Hepatocyte (in vitro differentiated cells): ENCODE data around the gene ALG14. TPM values are rescaled to one million over a fixed set of nuclear protein-coding genes. Genes with fewer than 3 reads are reported as not detected.

Source experiments
- DNase-seq: peaks from one replicate; pipeline ENCODE4 v3.0.0-alpha.2; 2016; ENCODE audit warnings: low spot score
- H2AFZ ChIP-seq: fragments of 200-600 bp; sonication (generic); 2 replicates; pipeline ENCODE4 v1.6.0; 2016; ENCODE audit warnings: antibody characterized with exemption, mild to moderate bottlenecking
- H3K27ac ChIP-seq: fragments of 200-600 bp; sonication (generic); 2 replicates; pipeline ENCODE4 v1.5.1; 2016; ENCODE audit warnings: mild to moderate bottlenecking
- H3K27me3 ChIP-seq: fragments of 200-600 bp; sonication (generic); 2 replicates; pipeline ENCODE4 v1.6.1; 2016
- H3K36me3 ChIP-seq: fragments of 200-600 bp; sonication (generic); replicated peaks from 2 replicates; pipeline ENCODE4 v1.5.1; 2016; ENCODE audit warnings: low read depth; ENCODE audit not compliant: insufficient read depth
- H3K4me1 ChIP-seq: fragments of 200-600 bp; sonication (generic); 2 replicates; pipeline ENCODE4 v1.5.1; 2016; ENCODE audit warnings: mild to moderate bottlenecking, moderate library complexity; ENCODE audit not compliant: insufficient read depth
- H3K4me2 ChIP-seq: fragments of 200-600 bp; sonication (generic); 2 replicates; pipeline ENCODE4 v1.6.0; 2016
- H3K4me3 ChIP-seq: fragments of 200-600 bp; sonication (generic); 2 replicates; pipeline ENCODE4 v1.5.1; 2016; ENCODE audit warnings: mild to moderate bottlenecking
- H3K79me2 ChIP-seq: fragments of 200-600 bp; sonication (generic); 2 replicates; pipeline ENCODE4 v1.6.0; 2017; ENCODE audit warnings: mild to moderate bottlenecking
- H3K9me2 ChIP-seq: fragments of 200-600 bp; sonication (generic); replicated peaks from 2 replicates; pipeline ENCODE4 v1.6.0; 2017; ENCODE audit warnings: mild to moderate bottlenecking; ENCODE audit not compliant: insufficient read depth
- H3K9me3 ChIP-seq: fragments of 200-600 bp; sonication (generic); 2 replicates; pipeline ENCODE4 v1.5.1; 2016; ENCODE audit warnings: low read depth, mild to moderate bottlenecking
- H4K20me1 ChIP-seq: fragments of 200-600 bp; sonication (generic); 2 replicates; pipeline ENCODE4 v1.6.0; 2016; ENCODE audit warnings: mild to moderate bottlenecking; ENCODE audit not compliant: insufficient read depth, poor library complexity, severe bottlenecking
- CTCF ChIP-seq: fragments of 200-600 bp; sonication (generic); IDR thresholded peaks from 2 replicates; pipeline ENCODE4 v1.5.1; 2016; ENCODE audit warnings: antibody characterized with exemption, mild to moderate bottlenecking; ENCODE audit not compliant: poor library complexity
- EZH2 ChIP-seq: fragments of 200-600 bp; sonication (generic); IDR thresholded peaks from 2 replicates; pipeline ENCODE4 v1.6.1; 2016; ENCODE audit warnings: antibody characterized with exemption, mild to moderate bottlenecking, borderline replicate concordance
- EZH2phosphoT487 ChIP-seq: fragments of 200-600 bp; sonication (generic); IDR thresholded peaks from one replicate; pipeline ENCODE4 v1.6.1; 2018; ENCODE audit warnings: antibody characterized with exemption, mild to moderate bottlenecking, low read depth, moderate library complexity; ENCODE audit not compliant: unreplicated experiment, severe bottlenecking
- WGBS: methylation state at CpG from one replicate; pipeline ENCODE4 v1.1.6; 2016; ENCODE audit warnings: low lambda C conversion rate; ENCODE audit errors: missing lambda C conversion rate; 5-methylcytosine and 5-hydroxymethylcytosine counted together
- polyA plus RNA-seq: library from polyadenylated mRNA; unstranded; fragments of >200 nt; fragmentation: Nextera tagmentation; extraction: Ambion mirVana; gene quantifications from 2 replicates; pipeline ENCODE4 v1.2.1, GENCODE V29; 2016
- total RNA-seq: library from RNA; depleted of rRNA; stranded (reverse); fragments of >200 nt; gene quantifications from 2 replicates; pipeline ENCODE4 v1.2.3, GENCODE V29; 2014

Gene ALG14
- total and polyA plus RNA-seq, 2 experiments from 2014 or later, result 2.5 to 22.5 TPM

- DNase-seq, result no peak
- no peak for TF ChIP-seq EZH2
- no peak for TF ChIP-seq EZH2phosphoT487
- TF ChIP-seq CTCF, result no peak
- Histone ChIP-seq H3K4me3 (no peak overlapping the region), H3K36me3 (no peaks in the 10 kb centered on the region), H2AFZ (no peak overlapping the region), H3K9me3 (no peaks in the 10 kb centered on the region), H3K27me3 (no peaks in the 10 kb centered on the region), H3K4me2 (no peak overlapping the region), H3K27ac (no peak overlapping the region), H3K4me1 (peaks cover 5% of the 10 kb centered on the region), H3K79me2 (peaks cover 9% of the 10 kb centered on the region), H4K20me1 (no peaks in the 10 kb centered on the region), H3K9me2 (no peaks in the 10 kb centered on the region)
- 86% methylated on average over 5 of the region's 5 CpGs for WGBS
These were observed 5.2 kb downstream of the ALG14 start for GRCh38 chr1:95067568-95067967.

GRCh38 chr1:95067062-95067461 lies 5.7 kb downstream of the ALG14 start:
- H3K79me2 ChIP-seq, result peaks cover 9% of the 10 kb centered on the region
- WGBS, result 91% methylated on average over 2 of the region's 2 CpGs
- H3K4me3 ChIP-seq, result no peak overlapping the region
- no peaks in the 10 kb centered on the region for H3K9me2 ChIP-seq
- H3K27me3 ChIP-seq, result no peaks in the 10 kb centered on the region
- peaks cover 5% of the 10 kb centered on the region for H3K4me1 ChIP-seq
- no peak for DNase-seq
- TF ChIP-seq EZH2 (no peak), CTCF (no peak), EZH2phosphoT487 (no peak)
- no peaks in the 10 kb centered on the region for H3K36me3 ChIP-seq
- no peaks in the 10 kb centered on the region for H3K9me3 ChIP-seq
- no peak overlapping the region for H3K27ac ChIP-seq
- H3K4me2 ChIP-seq, result no peak overlapping the region
- H4K20me1 ChIP-seq, result no peaks in the 10 kb centered on the region
- no peak overlapping the region for H2AFZ ChIP-seq

GRCh38 chr1:95061445-95062006 lies 11.2 kb downstream of the ALG14 start:
- Histone ChIP-seq H3K36me3 (no peaks in the 10 kb centered on the region), H3K4me3 (no peak overlapping the region), H3K9me2 (no peaks in the 10 kb centered on the region), H3K4me2 (no peak overlapping the region), H3K27me3 (no peaks in the 10 kb centered on the region), H3K27ac (no peak overlapping the region), H4K20me1 (no peaks in the 10 kb centered on the region), H2AFZ (no peak overlapping the region), H3K4me1 (no peaks in the 10 kb centered on the region), H3K79me2 (peaks cover under 1% of the 10 kb centered on the region), H3K9me3 (no peaks in the 10 kb centered on the region)
- no peak for TF ChIP-seq CTCF
- no peak for TF ChIP-seq EZH2
- no peak for TF ChIP-seq EZH2phosphoT487
- DNase-seq, result no peak
- WGBS, result 54% methylated on average over 3 of the region's 3 CpGs

- H3K27me3 ChIP-seq, result no peaks in the 10 kb centered on the region
- H4K20me1 ChIP-seq, result no peaks in the 10 kb centered on the region
- H2AFZ ChIP-seq, result no peak overlapping the region
- TF ChIP-seq EZH2phosphoT487 (no peak), EZH2 (no peak), CTCF (no peak)
- H3K4me3 ChIP-seq, result no peak overlapping the region
- H3K79me2 ChIP-seq, result peaks cover 3% of the 10 kb centered on the region
- WGBS, result 97% methylated on average over 9 of the region's 9 CpGs
- no peak for DNase-seq
- no peaks in the 10 kb centered on the region for H3K9me3 ChIP-seq
- no peak overlapping the region for H3K27ac ChIP-seq
- no peaks in the 10 kb centered on the region for H3K36me3 ChIP-seq
- no peaks in the 10 kb centered on the region for H3K4me1 ChIP-seq
- H3K9me2 ChIP-seq, result no peaks in the 10 kb centered on the region
- no peak overlapping the region for H3K4me2 ChIP-seq
These were observed 13.8 kb downstream of the ALG14 start for GRCh38 chr1:95058974-95059373.
